BE2C (cell line): ENCODE data around the gene ADAMTS8.

Experiments used
- DNase-seq: peaks from one replicate; pipeline ENCODE4 v3.0.0-alpha.2; 2020
- H3K27me3 ChIP-seq: fragments of 250-450 bp; sonication (Bioruptor Pico); 2 replicates; pipeline ENCODE4 v1.5.1; 2020; ENCODE audit warnings: mild to moderate bottlenecking
- H3K36me3 ChIP-seq: fragments of 250-450 bp; sonication (Bioruptor Pico); 2 replicates; pipeline ENCODE4 v1.5.1; 2020; ENCODE audit warnings: mild to moderate bottlenecking
- H3K4me1 ChIP-seq: fragments of 250-450 bp; sonication (Bioruptor Pico); 2 replicates; pipeline ENCODE4 v1.5.1; 2020
- H3K4me3 ChIP-seq: 2 replicates; pipeline ENCODE4 v1.5.1; 2011; ENCODE audit warnings: low read depth, low read length
- H3K9me3 ChIP-seq: fragments of 250-450 bp; sonication (Bioruptor Pico); 2 replicates; pipeline ENCODE4 v1.5.1; 2020
- TF ChIP-seq, protein P1 (sequence below): IDR thresholded peaks from 2 replicates; pipeline ENCODE4 v1.5.1; 2012; ENCODE audit warnings: mild to moderate bottlenecking, low read depth, low read length

The ADAMTS8 gene

DNA sequence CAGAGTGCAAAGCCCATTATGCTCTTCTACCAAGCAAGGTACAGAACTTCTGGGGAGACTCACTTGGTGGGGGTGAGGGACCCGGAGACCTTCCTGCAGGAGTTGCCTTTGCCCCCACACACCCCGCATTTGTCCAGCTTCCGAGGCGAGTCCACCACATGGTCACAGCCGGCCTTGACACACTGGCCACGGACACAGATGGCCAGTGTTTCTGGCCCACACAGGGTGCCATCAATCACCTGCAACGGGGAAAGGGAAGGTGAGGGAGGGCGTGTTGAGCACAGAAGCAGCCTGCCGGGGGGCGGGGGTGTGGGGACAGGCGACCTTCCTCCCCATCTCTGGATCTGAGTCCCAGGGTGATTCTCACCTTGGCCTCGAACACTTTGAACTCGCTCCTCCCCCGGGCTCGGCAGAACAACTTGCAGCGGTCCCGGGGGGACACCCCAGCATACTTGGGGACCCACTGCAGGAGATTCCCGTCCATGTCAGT, 20.0 kb downstream of the ADAMTS8 start:
- Histone ChIP-seq H3K27me3 (peaks cover 9% of the 10 kb centered on the region; the same call in 1 of the 2 replicates), H3K4me1 (no peaks in the 10 kb centered on the region), H3K9me3 (no peaks in the 10 kb centered on the region), H3K36me3 (no peaks in the 10 kb centered on the region), H3K4me3 (no peak overlapping the region)
- TF ChIP-seq, protein P1, sequence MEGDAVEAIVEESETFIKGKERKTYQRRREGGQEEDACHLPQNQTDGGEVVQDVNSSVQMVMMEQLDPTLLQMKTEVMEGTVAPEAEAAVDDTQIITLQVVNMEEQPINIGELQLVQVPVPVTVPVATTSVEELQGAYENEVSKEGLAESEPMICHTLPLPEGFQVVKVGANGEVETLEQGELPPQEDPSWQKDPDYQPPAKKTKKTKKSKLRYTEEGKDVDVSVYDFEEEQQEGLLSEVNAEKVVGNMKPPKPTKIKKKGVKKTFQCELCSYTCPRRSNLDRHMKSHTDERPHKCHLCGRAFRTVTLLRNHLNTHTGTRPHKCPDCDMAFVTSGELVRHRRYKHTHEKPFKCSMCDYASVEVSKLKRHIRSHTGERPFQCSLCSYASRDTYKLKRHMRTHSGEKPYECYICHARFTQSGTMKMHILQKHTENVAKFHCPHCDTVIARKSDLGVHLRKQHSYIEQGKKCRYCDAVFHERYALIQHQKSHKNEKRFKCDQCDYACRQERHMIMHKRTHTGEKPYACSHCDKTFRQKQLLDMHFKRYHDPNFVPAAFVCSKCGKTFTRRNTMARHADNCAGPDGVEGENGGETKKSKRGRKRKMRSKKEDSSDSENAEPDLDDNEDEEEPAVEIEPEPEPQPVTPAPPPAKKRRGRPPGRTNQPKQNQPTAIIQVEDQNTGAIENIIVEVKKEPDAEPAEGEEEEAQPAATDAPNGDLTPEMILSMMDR, result no peak
- no peak for DNase-seq

DNA sequence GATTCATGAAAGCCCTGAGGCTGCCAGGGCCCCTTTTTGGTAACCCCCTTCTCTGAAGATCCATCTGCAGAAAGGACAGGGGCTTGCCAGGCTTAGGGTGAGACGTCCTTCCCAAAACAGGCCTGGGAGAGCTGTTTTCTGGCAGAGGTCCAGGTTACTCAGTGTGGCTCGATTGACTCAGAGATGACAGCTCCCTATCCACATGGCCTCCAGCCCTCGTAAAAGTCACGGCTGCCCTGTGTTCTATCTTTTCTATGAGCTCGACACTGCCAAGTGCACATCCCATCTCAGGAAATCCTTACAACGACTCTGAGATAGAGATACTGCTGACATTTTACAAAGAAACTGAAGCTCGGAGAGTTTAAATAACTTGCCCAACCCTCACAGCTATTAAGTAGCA, 20.4 kb downstream of the ADAMTS8 start:
- H3K9me3 ChIP-seq, result no peaks in the 10 kb centered on the region
- no peaks in the 10 kb centered on the region for H3K4me1 ChIP-seq
- TF ChIP-seq, protein P1, result no peak
- H3K4me3 ChIP-seq, result no peak overlapping the region
- no peaks in the 10 kb centered on the region for H3K36me3 ChIP-seq
- no peak for DNase-seq
- peaks cover 6% of the 10 kb centered on the region; the same call in 1 of the 2 replicates for H3K27me3 ChIP-seq

DNA sequence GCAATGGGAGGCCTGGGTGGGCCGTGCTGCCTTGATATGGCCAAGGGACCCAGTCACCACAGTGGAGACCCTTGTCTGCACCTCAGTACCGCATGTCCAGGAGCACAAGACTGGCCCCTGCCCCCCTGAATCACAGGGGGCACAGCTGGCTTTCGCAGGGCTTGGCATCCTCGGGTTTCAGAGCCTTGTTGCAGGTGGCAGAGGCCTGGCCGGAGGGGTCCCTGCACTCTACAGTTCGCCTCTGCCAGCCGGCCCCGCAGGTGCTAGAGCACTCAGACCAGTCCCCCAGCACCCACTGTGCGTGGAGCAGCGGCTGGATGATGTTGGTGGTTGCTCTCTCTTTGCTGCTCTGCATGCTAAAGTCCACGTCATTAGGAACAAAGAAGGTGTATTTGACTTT, 23.0 kb downstream of the ADAMTS8 start:
- no peak for DNase-seq
- no peaks in the 10 kb centered on the region for H3K9me3 ChIP-seq
- no peaks in the 10 kb centered on the region for H3K4me1 ChIP-seq
- no peaks in the 10 kb centered on the region for H3K36me3 ChIP-seq
- H3K4me3 ChIP-seq, result no peak overlapping the region
- TF ChIP-seq, protein P1, result no peak
- peaks cover 4% of the 10 kb centered on the region; the same call in 1 of the 2 replicates for H3K27me3 ChIP-seq

DNA sequence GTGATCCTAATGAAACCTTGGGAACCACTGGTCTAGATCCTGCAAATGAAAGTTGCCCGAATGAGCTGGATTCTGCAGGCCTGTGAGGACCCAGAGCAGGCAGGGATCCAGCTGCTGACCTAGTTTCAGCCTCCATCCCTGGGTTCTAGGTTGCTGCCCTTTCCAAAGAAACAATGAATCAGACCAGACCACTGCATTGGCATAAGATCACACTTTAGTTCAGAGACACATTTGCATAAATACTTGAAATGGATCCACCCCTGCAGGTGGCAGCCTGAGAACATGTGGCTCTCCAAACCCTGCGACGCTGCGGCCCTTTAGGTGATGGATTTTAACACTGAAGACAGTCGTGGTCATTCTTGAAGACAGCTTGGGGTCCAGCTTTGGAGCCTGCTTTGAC, 23.7 kb downstream of the ADAMTS8 start:
- H3K27me3 ChIP-seq, result no peaks in the 10 kb centered on the region
- no peaks in the 10 kb centered on the region for H3K4me1 ChIP-seq
- TF ChIP-seq, protein P1, result no peak
- no peaks in the 10 kb centered on the region for H3K36me3 ChIP-seq
- no peaks in the 10 kb centered on the region for H3K9me3 ChIP-seq
- no peak overlapping the region for H3K4me3 ChIP-seq
- DNase-seq, result no peak

DNA sequence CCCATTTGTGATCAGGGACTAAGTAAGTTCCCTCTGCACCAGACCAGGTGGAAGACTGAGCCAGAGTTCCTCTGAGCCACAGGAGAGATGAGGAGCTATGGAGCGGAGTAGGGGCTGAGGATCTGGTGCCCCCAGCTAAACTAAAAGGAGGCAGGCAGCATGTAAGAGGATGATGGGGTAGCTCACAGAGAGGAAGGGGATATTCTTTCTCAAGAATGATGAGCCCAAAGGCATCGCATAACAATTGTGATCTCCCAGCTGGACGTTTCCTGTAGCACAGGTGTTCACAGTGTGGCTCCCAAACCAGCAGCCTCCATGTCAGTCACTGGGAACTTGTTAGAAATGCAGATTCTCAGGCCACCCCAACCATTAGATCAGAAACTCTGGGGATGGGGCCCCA, 24.4 kb downstream of the ADAMTS8 start:
- H3K4me3 ChIP-seq, result no peak overlapping the region
- TF ChIP-seq, protein P1, result no peak
- H3K27me3 ChIP-seq, result no peaks in the 10 kb centered on the region
- no peaks in the 10 kb centered on the region for H3K9me3 ChIP-seq
- no peaks in the 10 kb centered on the region for H3K4me1 ChIP-seq
- no peaks in the 10 kb centered on the region for H3K36me3 ChIP-seq
- no peak for DNase-seq

DNA sequence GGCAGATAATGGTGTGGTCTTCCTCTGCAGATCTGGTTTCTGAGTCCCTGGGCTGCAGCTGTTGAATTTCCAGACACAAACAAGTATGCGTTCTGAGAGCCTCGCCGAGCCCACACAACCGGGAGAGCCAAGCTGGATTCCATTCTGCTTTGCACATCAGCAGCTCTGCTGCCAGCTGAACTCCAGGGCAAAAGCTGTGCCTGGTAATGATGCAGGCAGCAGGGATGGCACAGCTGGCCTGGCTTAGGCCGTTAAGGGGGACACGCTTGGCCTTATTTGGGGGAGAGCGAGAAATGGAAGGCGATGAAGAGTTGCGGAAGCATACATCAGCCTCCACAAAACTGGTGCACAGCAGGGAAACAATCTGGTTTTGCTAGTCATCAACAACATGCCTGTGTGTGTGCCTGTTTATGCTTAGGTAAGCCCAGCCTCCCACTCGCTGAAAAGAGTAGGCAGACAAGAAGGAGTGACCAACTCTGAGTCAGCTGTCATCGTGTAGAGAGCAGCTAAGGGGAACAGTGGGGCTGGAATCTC, 25.1 kb downstream of the ADAMTS8 start:
- Histone ChIP-seq H3K4me3 (no peak overlapping the region), H3K36me3 (no peaks in the 10 kb centered on the region), H3K4me1 (no peaks in the 10 kb centered on the region), H3K9me3 (no peaks in the 10 kb centered on the region), H3K27me3 (no peaks in the 10 kb centered on the region)
- TF ChIP-seq, protein P1, result no peak
- DNase-seq, result no peak
